HG02759 (cell line): Measurements from ENCODE around the gene HDDC2.
"Not testable (repeated sequence)": the region's sequence is repeated elsewhere in the genome, so short reads cannot be mapped to it uniquely, and the experiment has no call there.

Source experiments
- ATAC-seq: cut with Tn5 transposase; IDR thresholded peaks from one replicate; pipeline ENCODE4 v1.9.1; 2021; ENCODE audit warnings: mild to moderate bottlenecking, moderate library complexity; ENCODE audit not compliant: unreplicated experiment

The HDDC2 gene

DNA sequence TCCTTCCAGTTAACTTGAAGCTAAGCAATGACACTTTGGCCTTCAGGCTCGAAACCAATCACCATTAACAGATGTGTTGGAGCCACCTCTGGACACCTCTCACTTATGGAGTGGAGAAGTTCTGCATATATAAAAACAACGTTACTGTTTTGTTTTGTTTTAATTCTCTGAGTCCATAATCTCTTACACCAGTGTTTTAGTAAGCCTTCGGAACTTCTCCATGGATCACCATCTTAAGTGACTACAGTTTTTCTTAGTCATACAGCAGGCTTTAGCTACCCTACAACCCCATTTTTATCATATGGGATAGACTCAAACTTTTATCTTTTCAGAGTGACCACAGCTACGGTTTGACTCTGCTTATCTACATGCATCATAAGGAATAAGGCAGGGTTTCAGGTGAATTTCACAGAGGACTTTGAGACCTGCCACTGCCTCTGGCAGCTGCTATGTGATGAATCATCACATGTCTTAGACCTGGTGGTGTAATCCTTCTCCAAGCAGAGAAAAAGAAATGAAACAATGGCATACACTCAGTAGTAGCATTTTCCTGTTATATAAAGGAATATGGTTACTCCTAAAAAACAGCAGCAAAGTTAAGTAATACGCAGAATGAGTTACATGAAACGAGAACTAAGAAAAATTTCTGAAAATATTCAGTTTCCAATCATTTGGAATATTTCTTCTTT, 5.5 kb upstream of the HDDC2 start:
- ATAC-seq = no peak

DNA sequence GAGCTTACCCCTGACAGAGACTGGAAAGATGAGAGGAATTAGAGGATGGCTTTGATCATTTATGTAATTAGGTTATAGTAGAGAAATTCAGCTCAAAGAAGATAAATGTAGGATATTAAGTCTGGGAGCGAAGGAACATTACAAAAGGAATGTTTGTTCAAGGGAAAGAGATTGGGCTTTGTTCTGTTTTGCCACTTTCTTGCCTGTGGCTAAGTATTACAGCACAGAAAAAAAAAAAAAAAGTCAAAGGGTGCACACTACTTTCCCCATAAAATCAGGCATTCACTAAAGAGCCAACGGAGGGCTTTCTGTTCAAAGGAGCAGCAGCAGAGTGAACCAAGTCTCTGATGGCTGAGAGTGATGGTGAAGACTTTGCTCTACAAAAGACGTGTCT, 5.0 kb upstream of the HDDC2 start:
- no peak for ATAC-seq

DNA sequence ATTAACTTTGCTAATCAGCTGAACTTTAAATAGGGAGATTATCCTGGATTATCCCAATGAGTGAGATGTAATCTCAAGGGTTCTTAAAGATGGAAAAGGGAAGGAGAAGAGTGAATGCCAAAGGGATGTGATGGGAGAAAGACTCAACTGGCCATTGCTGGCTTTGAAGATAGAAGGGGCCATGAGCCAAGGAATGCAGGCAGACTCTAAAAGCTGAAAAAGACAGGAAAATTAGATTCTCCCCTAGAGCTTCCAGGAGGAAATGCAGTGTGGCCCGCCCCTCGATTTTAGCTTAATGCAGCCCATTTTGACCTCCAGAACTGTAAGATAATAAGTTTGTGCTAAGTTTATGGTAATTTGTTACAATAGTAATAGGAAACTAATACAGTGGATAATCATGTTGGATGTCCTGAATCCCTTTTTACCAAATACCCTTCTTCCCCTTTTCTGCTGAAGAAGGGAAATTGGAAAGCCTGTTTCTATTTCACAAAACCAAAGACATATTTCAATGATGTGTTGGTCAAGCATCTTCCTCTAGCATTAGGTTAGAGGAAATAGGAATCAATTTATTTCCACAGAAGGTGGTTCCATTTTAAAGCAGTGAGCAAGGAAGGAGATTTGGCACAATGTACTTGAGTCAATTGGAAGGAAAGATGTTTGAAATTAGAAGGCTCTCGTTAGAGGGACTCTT, 3.3 kb upstream of the HDDC2 start:
- ATAC-seq = no peak

DNA sequence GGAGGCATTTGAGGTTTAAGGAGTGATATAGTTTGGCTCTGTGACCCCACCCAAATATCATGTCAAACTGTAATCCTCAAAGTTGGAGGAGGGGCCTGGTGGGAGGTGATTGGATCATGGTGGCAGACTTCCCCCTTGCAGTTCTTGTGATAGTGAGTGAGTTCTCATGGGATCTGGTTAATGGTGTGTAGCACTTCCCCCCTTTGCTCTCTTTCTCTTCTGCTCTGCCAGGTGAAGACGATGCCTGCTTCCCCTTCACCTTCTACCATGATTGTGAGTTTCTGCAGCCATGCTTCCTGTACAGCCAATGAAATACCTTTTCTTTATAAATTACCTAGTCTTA, 1.7 kb upstream of the HDDC2 start:
- no peak for ATAC-seq

DNA sequence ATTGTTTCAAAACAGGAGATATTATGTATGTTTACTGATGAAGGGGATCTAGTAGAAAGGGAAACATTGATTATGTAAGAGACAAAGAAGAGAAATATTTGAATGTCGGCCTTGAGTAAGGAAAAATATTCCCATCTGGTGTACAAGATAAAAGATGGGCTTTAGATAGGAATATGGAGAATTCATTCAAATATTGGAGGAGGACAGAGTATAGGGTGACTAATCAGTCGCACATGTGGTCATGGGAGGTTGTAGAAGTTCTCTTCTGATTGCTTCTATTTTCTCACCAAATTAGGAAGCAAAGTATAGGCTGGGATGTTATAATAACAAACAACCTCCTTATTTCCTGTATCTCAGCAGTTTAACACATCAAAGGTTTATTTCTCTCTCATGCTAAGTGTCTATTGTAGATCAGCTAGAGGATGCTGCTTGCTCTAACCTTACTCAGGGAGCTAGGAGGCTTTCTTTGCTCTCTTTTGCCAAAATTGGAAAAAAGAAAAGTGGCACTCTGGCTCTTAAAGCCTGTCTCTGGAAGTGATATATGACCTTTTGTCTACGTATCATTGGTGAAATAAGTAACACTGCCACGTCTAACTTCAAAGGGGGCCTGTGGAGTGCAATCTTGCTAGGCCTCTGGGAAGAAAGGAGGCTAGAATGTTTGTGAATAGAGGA, 1.2 kb upstream of the HDDC2 start:
- ATAC-seq = no peak

DNA sequence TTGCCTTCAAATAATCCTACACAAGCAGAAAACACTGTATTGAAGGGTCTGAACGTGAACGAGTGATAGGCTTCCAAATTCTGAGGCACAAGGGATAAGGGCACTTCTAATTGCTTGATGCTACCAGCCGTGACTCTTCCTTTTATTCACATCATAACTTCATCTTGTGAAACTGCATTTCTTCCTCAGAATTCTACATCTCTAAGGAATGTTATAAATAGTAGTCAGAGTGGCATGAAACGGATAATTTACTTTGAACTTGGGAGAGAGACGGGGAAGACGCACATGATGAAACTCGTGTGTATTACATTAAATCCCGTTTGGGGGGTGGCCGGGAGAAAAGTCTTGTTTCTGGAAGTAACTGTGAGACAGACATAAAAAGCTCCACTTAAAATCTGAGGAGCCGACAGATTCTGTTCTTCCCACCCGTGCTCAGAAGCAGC, 754 bp downstream of the HDDC2 start:
- no peak for ATAC-seq

DNA sequence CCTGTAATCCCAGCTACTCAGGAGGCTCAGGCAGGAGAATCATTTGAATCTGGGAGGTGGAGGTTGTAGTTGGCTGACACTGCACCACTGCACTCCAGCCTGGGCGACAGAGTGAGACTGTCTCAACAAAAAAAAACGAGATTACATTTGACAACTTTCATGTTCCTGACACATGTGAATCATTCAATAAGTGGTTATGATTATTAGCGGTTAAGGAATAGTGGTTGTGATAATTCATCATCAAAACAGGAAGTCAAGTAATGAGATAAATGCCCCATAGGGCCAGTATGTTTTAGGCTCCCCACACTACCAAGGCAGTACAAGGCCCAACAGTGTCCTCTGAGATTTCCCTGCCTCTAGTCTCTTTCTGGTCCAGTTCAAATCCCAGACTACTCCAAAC, 2.5 kb downstream of the HDDC2 start:
- no peak for ATAC-seq

DNA sequence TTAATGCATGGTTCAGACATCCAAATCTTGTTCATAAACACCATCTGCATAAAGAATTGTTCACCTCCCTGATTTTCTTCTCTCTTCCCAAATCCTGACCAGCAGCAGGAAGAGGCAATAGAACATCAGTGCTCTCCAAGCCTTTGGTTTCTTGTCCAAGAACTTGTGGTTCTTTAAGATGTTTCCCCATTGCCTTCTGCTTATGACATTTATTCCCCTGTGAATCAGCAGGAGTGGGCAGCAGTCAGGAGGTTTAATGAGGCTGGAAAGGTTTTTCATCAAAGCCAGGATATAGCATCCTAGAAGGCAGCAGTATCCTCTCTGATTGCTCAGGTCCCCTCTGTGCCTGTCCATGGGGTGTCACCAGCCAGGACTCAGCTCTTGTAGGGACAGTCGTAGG, 5.3 kb downstream of the HDDC2 start:
- ATAC-seq = no peak

DNA sequence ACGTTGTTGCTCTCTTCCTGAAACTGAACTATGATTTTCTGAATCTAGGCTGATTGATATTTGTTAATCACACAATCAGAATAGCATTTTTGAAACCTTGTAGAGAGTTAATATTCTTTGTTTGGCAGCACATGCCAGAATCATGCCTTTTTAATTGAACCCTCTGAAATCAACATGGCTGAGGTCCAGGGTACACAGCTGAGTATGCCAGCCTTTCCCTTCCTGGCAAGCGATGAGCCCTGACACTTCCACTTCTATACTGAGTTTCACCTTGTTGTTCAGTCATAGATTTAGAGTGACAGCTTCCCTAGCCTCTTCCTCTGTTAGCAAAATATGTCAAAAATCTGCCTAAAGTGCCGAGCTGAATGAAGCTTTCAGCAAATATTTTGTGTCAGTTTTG, 6.8 kb downstream of the HDDC2 start:
- no peak for ATAC-seq

DNA sequence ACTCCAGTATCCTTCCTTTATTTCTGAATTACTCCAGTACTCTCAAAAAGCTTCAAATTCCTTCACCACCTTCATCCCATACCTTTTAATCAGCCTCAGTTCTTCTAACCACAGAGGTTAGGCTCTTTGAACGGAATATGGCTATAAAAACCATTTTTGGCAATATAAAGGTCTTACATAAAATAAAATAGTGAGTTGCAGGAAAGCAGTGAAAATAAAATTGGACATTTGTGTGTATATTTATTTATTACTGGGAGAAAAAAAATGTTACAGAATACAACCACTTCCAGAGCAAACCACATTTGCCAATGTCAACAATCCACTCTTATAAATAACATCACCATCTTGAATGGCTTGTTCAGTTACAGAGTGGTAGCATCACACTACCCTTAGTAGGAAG, 7.7 kb downstream of the HDDC2 start:
- no peak for ATAC-seq

DNA sequence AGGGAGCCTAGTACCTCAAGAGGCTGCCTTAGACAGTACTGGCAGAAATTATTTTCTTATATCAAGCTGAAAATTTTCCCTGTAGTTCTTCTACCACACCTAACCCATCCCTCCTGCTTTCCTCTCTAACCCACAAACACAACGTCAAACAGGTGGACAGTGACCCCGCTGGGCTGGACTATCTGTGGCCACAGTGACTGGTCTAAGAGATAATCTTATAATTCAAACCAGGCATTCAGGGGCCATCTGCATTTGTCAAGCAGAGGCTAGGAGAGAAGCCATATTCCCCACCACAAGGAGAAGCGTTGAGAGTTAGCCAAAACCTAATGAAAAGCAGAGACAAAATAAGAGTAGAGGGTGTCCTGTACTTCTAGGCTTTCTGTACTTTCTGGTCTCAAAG, 8.2 kb downstream of the HDDC2 start:
- ATAC-seq = no peak

DNA sequence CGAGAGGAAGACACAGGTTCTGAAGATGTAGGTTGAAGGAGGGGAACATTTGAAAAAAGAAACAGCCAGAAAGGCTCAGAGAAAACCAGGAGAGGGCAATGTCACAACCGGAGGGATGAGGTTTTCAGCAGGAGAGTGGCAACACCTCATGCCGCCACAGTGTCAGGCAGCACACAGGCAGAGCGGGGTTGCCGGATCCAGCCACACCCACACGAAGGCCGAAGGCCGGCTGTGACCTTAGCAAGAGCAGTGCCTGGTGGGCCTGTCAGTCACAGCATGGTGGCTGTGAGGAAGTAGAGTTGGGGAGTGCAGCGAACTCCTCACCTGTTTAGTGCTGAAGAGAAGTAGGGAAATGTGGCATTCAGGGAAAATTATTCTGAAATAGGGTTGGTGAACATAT, 14.0 kb downstream of the HDDC2 start:
- no peak for ATAC-seq

DNA sequence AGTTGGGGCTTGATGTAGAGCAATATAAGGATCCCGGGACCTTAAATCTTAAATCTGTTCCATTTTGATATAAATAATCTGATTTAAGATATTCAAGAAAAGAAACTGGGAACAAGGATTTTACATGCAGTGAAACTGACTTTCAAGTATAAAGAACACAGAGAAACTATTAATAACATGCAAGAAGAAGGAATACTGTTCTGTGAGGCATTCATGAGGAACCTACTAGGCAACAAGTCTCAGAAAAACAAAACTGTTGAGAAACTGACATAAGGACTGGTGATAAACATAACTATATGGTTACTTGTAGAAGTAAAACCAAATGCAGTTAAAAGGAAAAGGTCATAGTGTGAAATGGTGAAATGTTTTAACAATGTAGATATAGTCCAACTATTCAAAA, 15.8 kb downstream of the HDDC2 start:
- ATAC-seq = no peak

DNA sequence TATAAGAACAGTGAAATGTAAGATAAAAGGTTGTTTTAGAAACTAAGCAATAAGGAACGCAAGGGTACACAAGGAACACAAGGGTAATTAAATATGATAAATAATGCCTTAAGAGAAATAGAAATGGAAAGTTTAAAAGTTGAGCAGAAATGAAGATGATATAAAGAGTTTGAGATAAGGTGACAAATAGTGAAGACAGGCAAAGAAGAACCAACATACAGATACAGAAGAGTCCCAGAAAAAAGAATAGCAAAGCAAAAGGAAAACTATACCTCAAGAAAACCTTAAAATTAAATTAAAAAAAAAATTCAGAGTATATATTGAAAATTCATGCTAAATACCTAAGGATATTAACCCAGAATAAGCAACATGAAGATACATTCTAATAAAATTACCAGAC, 16.4 kb downstream of the HDDC2 start:
- no peak for ATAC-seq

DNA sequence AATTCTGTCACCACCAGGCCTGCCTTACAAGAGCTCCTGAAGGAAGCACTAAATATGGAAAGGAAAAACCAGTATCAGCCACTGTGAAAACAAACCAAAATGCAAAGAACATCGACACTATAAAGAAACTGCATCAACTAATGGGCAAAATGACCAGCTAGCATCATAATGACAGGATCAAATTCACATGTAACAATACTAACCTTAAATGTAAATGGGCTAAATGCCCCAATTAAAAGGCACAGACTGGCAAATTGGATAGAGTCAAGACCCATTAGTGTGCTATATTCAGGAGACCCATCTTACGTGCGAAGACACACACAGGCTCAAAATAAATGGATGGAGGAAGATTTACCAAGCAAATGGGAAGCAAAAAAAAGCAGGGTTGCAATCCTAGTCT, 19.3 kb downstream of the HDDC2 start:
- not testable (repeated sequence) for ATAC-seq

DNA sequence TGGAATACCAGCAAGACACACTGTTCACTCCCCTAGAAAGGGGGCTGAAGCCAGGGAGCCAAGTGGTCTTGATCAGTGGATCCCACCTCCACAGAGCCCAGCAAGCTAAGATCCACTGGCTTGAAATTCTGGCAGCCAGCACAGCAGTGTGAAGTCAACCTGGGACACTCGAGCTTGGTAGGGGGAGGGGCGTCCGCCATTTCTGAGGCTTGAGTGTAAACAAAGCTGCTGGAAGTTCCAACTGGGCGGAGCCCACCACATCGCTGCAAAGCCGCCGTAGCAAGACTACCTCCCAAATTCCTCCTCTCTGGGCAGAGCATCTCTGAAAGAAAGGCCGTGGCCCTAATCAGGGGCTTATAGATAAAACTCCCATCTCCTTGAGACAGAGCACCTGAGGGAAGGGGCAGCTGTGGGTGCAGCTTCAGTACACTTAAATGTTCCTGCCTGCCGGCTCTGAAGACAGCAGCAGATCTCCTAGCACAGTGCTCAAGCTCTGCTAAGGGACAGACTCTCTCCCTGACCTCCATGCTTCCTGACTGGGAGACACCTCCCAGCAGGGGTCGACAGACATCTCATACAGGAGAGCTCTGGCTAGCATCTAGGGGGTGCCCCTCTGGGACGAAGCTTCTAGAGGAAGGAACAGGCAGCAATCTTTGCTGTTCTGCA, 21.3 kb downstream of the HDDC2 start:
- not testable (repeated sequence) for ATAC-seq

DNA sequence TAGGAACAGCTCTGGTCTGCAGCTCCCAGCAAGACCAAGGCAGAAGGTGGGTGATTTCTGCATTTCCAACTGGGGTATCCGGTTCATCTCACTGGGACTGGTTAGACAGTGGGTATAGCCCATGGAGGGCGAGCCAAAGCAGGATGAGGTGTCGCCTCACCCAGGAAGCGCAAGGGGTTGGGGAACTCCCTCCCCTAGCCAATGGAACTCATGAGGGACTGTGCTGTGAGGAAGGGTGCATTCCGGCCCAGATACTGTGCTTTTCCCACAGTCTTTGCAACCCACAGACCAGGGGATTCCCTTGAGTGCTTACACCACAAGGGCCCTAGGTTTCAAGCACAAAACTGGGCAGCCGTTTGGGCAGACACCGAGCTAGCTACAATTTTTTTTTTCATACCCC, 21.8 kb downstream of the HDDC2 start:
- no peak for ATAC-seq

DNA sequence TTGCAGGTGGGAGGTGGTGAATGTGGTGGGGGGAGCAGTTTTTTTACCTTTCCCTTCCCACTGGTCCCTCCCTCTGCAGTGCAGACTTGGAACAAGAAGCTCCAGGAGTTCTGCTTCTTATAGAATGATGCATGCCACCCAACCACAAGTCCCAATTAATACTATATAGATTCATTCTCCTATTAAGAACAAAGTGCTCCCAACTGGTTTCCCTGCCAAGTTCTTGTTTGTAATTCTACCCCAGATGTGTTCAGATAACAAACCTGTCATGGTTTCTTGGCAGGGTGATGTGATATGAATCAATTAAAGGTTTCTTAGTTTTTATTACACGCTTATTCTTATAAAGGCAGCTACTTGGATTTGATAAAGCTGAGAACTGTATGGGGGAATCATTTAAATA, 23.9 kb downstream of the HDDC2 start:
- no peak for ATAC-seq

DNA sequence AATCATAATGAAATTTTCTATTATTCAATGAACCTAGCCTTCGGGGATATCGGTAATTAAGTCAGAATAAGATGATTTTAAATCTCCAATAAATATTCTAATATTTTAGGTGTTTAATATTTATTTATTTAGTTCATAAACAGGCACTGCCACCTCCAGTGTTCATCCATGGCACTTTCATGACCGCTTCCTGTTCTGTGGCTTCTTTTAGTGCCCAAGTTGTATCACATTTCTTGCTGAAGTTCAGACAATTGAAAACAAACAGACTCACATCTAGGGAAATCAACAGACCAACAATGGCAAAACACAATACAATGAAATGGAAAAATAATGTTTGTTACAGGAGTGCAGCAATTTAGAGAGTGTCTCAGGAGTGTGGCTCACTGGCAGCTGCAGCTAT, 26.0 kb downstream of the HDDC2 start:
- ATAC-seq = no peak

DNA sequence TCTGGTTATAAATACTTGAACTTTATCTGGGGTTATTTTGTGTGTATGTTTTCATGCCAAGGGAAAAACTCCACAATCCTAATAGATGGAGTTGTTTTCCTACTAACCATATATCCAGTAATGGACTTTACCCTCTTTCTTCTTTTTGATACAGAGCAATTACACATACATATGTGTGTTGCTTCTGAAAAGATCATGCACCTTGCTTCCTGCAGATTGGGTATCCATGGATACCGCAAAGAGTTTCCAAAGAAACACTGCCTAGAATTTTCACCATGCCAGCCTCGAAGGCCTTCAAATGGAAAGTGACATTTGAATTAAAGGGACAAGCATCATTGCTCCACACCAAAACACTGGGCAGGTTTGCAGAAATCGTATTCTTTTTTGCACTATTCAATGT, 26.8 kb downstream of the HDDC2 start:
- ATAC-seq = no peak

DNA sequence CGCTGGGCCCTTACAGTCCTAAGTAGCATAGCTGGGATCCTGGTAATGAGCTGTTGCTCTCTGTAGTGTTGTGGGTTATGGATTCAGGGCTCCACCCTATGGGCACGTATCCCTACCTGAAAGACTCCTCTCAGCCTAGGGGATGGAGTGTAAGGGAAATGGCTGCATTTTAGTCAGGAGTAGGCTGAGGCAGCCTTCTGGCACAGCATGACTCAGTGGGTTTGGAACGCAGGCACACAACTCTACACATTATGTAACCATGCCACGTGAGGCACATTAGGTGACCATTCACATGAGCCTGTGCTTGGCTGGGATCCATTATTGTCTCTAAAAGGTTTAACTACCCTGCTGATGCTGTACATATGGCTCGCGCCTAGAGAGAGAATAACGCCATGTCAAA, 27.8 kb downstream of the HDDC2 start:
- ATAC-seq = no peak

DNA sequence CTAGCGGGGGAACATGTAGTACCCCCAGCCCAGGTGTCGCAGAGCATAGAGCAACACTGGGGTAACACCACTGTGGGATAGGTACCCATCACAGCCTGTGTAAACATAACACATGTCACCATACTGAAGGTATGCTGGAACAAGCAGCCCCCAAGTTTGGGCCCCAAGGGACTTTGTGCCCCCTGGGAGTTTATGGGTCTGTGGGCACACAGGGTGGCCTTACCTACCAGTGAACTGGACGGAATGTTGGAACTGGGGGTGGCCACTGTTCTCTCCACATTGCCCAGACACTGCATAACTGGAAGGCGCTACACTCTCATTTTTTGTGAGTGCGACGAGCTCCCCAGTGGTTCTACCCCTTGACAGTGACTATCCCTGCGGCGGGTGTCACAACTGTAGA, 28.5 kb downstream of the HDDC2 start:
- ATAC-seq = no peak
